Activated T-helper 17 cell treated with anti-CD3 and anti-CD28 coated beads, Interleukin-2, amount 50 U/mL, for 72 hours (primary cell): ENCODE data around the gene TMC1. TPM values are rescaled to one million over a fixed set of nuclear protein-coding genes. Genes with fewer than 3 reads are reported as not detected.

ENCODE experiments used
- ATAC-seq: fragments of 150-1000 bp; cut with Tn5 transposase; replicated peaks from 2 replicates; pipeline ENCODE4 v1.10.0; 2021; ENCODE audit warnings: mild to moderate bottlenecking, moderate library complexity
- H3K27ac Mint-ChIP-seq: one replicate; pipeline ENCODE4 v1.8.0; 2022; ENCODE audit warnings: mixed read lengths
- H3K27me3 Mint-ChIP-seq: one replicate; pipeline ENCODE4 v1.8.0; 2022; ENCODE audit warnings: mixed read lengths
- H3K36me3 Mint-ChIP-seq: one replicate; pipeline ENCODE4 v1.8.0; 2022; ENCODE audit warnings: low read depth, mild to moderate bottlenecking, mixed read lengths
- H3K4me1 Mint-ChIP-seq: one replicate; pipeline ENCODE4 v1.8.0; 2022; ENCODE audit warnings: mixed read lengths
- H3K4me3 Mint-ChIP-seq: one replicate; pipeline ENCODE4 v1.8.0; 2022; ENCODE audit warnings: mild to moderate bottlenecking, mixed read lengths
- H3K9me3 Mint-ChIP-seq: one replicate; pipeline ENCODE4 v1.8.0; 2022; ENCODE audit warnings: mixed read lengths
- total RNA-seq, 2 donors: library from RNA; stranded (reverse); gene quantifications; one replicate each; pipeline ENCODE4 v1.2.3, GENCODE V29; 2022

Gene TMC1
- total RNA-seq, 2 donors from 2014 or later, result 0.32 to 0.41 TPM

- Mint-ChIP-seq H3K36me3 (no peaks in the 10 kb centered on the region), H3K27me3 (no peaks in the 10 kb centered on the region), H3K4me1 (peaks cover 9% of the 10 kb centered on the region), H3K27ac (peak overlapping the region; percentile 39), H3K4me3 (no peak overlapping the region), H3K9me3 (no peaks in the 10 kb centered on the region)
- peak; percentile 41 for ATAC-seq
Measured at GRCh38 chr9:72597181-72597517, 75.7 kb downstream of the TMC1 start.

DNA sequence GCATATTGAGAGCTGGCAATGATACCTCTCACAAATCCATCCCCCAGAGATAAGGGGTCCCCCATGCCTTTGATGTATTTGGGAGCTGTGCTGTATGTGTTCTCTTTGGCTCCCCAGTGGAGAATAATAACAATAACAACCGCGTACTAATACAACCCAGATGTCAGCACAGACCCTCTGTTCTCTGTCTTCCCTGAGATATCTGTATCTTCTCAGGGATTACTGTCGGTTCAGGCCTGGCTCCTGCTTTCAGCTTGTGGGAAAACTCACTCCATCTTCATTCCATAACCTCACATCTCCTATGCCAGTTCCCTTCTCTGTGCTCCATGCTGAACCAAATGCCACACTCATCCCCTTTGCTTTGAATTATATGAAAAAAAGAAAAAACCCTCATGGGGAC, 76.2 kb downstream of the TMC1 start:
- no peak overlapping the region for H3K27ac Mint-ChIP-seq
- H3K4me3 Mint-ChIP-seq, result no peak overlapping the region
- no peaks in the 10 kb centered on the region for H3K9me3 Mint-ChIP-seq
- H3K4me1 Mint-ChIP-seq, result peaks cover 9% of the 10 kb centered on the region
- no peaks in the 10 kb centered on the region for H3K27me3 Mint-ChIP-seq
- no peaks in the 10 kb centered on the region for H3K36me3 Mint-ChIP-seq
- ATAC-seq, result no peak

DNA sequence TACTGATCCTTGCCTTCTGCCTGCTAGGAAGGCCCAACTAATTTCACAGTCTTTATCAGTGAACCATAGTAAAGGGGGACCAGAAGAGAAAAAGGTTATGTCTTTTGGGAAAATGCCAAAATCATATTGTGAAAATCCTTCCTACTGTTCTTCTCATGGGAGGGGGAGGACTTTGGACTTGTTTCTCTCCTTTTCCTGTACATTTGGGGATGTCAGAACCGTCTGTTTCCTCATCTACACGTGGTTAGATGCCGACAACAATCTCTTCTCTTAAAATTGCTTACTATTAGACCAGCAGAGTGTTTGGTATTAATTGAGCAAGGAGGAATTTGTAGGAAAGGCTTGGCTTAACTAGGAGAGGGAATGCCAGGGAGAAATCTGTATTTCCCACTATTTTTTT, 77.2 kb downstream of the TMC1 start:
- Mint-ChIP-seq H3K9me3 (no peaks in the 10 kb centered on the region), H3K36me3 (no peaks in the 10 kb centered on the region), H3K27me3 (no peaks in the 10 kb centered on the region), H3K27ac (no peak overlapping the region), H3K4me1 (peaks cover 9% of the 10 kb centered on the region), H3K4me3 (no peak overlapping the region)
- no peak for ATAC-seq

- no peaks in the 10 kb centered on the region for H3K9me3 Mint-ChIP-seq
- H3K27me3 Mint-ChIP-seq, result no peaks in the 10 kb centered on the region
- ATAC-seq, result no peak
- no peak overlapping the region for H3K27ac Mint-ChIP-seq
- H3K4me1 Mint-ChIP-seq, result peaks cover 9% of the 10 kb centered on the region
- H3K36me3 Mint-ChIP-seq, result no peaks in the 10 kb centered on the region
- no peak overlapping the region for H3K4me3 Mint-ChIP-seq
Measured at GRCh38 chr9:72599874-72600534, 78.6 kb downstream of the TMC1 start.

DNA sequence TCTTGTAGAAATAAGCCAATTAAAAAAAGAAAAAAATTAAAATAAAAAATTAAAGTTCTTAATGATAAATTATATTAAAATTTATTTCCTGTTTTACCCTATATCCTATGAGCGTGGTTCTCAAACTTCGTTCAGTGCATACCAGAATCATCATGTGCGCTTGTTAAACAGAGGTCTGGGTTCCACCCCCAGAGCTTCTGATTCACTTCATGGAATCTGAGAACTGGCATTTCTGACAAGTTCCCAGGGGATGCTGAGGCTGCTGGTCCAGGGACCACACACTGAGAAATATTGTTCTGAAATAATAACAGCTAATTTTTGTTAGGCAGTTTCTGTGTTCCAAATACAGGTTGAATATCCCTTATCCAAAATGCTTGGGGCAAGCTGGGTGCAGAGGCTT, 79.3 kb downstream of the TMC1 start:
- no peaks in the 10 kb centered on the region for H3K9me3 Mint-ChIP-seq
- no peak for ATAC-seq
- no peak overlapping the region for H3K27ac Mint-ChIP-seq
- no peaks in the 10 kb centered on the region for H3K36me3 Mint-ChIP-seq
- H3K4me3 Mint-ChIP-seq, result no peak overlapping the region
- peaks cover 9% of the 10 kb centered on the region for H3K4me1 Mint-ChIP-seq
- no peaks in the 10 kb centered on the region for H3K27me3 Mint-ChIP-seq

DNA sequence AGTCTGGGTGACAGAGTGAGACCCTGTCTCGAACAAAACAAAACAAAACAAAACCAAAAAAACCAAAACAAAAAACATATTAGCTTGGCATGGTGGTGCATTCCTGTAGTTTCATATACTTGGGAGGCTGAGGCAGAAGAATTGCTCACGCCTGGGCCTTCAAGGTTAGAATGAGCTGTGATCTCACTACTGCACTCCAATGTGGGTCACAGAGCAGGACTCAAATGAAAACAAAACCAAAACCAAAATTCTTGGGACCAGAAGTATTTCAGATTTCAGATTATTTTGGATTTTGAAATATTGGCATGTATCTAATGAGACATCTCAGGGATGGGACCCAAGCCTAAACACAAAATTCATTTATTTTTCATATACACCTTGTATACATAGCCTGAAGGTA, 80.2 kb downstream of the TMC1 start:
- Mint-ChIP-seq H3K36me3 (no peaks in the 10 kb centered on the region), H3K4me1 (peaks cover 3% of the 10 kb centered on the region), H3K27ac (no peak overlapping the region), H3K27me3 (no peaks in the 10 kb centered on the region), H3K9me3 (no peaks in the 10 kb centered on the region), H3K4me3 (no peak overlapping the region)
- peak; percentile 49 for ATAC-seq

GRCh38 chr9:72612449-72612848, 91.0 kb downstream of the TMC1 start:
- no peak overlapping the region for H3K27ac Mint-ChIP-seq
- H3K9me3 Mint-ChIP-seq, result no peaks in the 10 kb centered on the region
- H3K27me3 Mint-ChIP-seq, result no peaks in the 10 kb centered on the region
- H3K4me3 Mint-ChIP-seq, result no peak overlapping the region
- ATAC-seq, result no peak
- no peaks in the 10 kb centered on the region for H3K36me3 Mint-ChIP-seq
- no peaks in the 10 kb centered on the region for H3K4me1 Mint-ChIP-seq

- ATAC-seq, result no peak
- Mint-ChIP-seq H3K27me3 (no peaks in the 10 kb centered on the region), H3K27ac (no peak overlapping the region), H3K4me3 (no peak overlapping the region), H3K9me3 (no peaks in the 10 kb centered on the region), H3K36me3 (no peaks in the 10 kb centered on the region), H3K4me1 (no peaks in the 10 kb centered on the region)
Measured at GRCh38 chr9:72614067-72614466, 92.7 kb downstream of the TMC1 start.

- Mint-ChIP-seq H3K27ac (no peak overlapping the region), H3K4me1 (no peaks in the 10 kb centered on the region), H3K36me3 (no peaks in the 10 kb centered on the region), H3K9me3 (no peaks in the 10 kb centered on the region), H3K27me3 (no peaks in the 10 kb centered on the region), H3K4me3 (no peak overlapping the region)
- ATAC-seq, result no peak
Measured at GRCh38 chr9:72615931-72616330, 94.5 kb downstream of the TMC1 start.

- ATAC-seq, result no peak
- no peaks in the 10 kb centered on the region for H3K4me1 Mint-ChIP-seq
- H3K27ac Mint-ChIP-seq, result no peak overlapping the region
- no peak overlapping the region for H3K4me3 Mint-ChIP-seq
- no peaks in the 10 kb centered on the region for H3K27me3 Mint-ChIP-seq
- no peaks in the 10 kb centered on the region for H3K36me3 Mint-ChIP-seq
- H3K9me3 Mint-ChIP-seq, result no peaks in the 10 kb centered on the region
Measured at GRCh38 chr9:72618811-72619210, 97.4 kb downstream of the TMC1 start.

- no peak for ATAC-seq
- Mint-ChIP-seq H3K27me3 (no peaks in the 10 kb centered on the region), H3K4me1 (no peaks in the 10 kb centered on the region)
Measured at GRCh38 chr9:72622186-72622585, 100.8 kb downstream of the TMC1 start.

GRCh38 chr9:72623156-72623555, 101.7 kb downstream of the TMC1 start:
- no peak overlapping the region for H3K27ac Mint-ChIP-seq
- no peak for ATAC-seq
- H3K4me1 Mint-ChIP-seq, result no peaks in the 10 kb centered on the region
- H3K27me3 Mint-ChIP-seq, result no peaks in the 10 kb centered on the region
- no peaks in the 10 kb centered on the region for H3K36me3 Mint-ChIP-seq
- no peak overlapping the region for H3K4me3 Mint-ChIP-seq
- H3K9me3 Mint-ChIP-seq, result no peaks in the 10 kb centered on the region

More at GRCh38 chr9:72622186-72622585, 100.8 kb downstream of the TMC1 start:
- Mint-ChIP-seq H3K27ac (no peak overlapping the region), H3K9me3 (no peaks in the 10 kb centered on the region), H3K36me3 (no peaks in the 10 kb centered on the region), H3K4me3 (no peak overlapping the region)

DNA sequence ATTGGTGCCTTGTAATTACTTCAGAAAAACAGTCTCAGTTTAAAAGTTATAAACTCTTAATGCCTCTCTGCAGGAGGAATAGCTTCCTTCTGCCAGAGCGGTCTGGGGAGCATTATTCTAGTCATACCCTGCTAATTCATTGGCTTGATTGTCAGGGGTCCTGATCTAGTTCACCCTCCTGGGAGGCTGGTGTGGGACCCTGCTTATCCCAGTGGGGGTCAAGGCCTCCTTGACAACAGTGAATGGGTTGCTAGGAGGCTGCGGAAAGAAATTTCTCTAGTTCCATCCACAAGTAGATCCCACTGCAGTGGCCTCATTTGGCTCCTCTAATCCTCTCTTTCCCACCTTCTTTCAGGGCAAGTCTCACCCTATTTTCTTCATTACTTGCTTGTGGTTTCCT, 105.7 kb downstream of the TMC1 start:
- H3K9me3 Mint-ChIP-seq, result no peaks in the 10 kb centered on the region
- no peaks in the 10 kb centered on the region for H3K36me3 Mint-ChIP-seq
- no peaks in the 10 kb centered on the region for H3K27me3 Mint-ChIP-seq
- no peak overlapping the region for H3K27ac Mint-ChIP-seq
- no peaks in the 10 kb centered on the region for H3K4me1 Mint-ChIP-seq
- H3K4me3 Mint-ChIP-seq, result no peak overlapping the region
- no peak for ATAC-seq

- Mint-ChIP-seq H3K4me1 (no peaks in the 10 kb centered on the region), H3K27me3 (no peaks in the 10 kb centered on the region), H3K36me3 (no peaks in the 10 kb centered on the region), H3K27ac (no peak overlapping the region), H3K4me3 (no peak overlapping the region), H3K9me3 (no peaks in the 10 kb centered on the region)
- no peak for ATAC-seq
Measured at GRCh38 chr9:72627956-72628540, 106.6 kb downstream of the TMC1 start.

DNA sequence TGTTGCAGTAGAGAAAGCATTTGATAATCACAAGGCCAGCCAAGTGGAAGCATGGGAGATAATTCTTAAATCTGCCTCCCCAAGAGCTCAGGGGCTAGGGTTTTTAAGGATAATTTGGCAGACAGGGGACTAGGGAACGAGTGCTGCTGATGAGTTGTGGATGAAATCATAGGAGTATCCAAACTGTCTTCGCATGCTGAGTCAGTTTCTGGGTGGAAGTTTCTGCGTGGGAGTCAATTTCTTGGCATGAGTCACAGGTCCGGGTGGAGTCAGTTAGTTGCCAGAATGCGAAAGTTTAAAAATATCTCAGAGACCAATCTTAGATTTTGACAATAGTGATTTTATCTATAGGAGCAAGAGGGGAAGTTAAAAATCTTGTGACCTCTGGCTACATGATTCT, 112.6 kb downstream of the TMC1 start:
- Mint-ChIP-seq H3K36me3 (no peaks in the 10 kb centered on the region), H3K27ac (peak overlapping the region; percentile 52), H3K4me3 (peak overlapping the region; percentile 41), H3K27me3 (no peaks in the 10 kb centered on the region), H3K9me3 (peaks cover 3% of the 10 kb centered on the region), H3K4me1 (peaks cover 13% of the 10 kb centered on the region)
- ATAC-seq, result peak; percentile 89

- peak overlapping the region; percentile 52 for H3K27ac Mint-ChIP-seq
- no peaks in the 10 kb centered on the region for H3K36me3 Mint-ChIP-seq
- peaks cover 3% of the 10 kb centered on the region for H3K9me3 Mint-ChIP-seq
- no peaks in the 10 kb centered on the region for H3K27me3 Mint-ChIP-seq
- peak overlapping the region; percentile 41 for H3K4me3 Mint-ChIP-seq
- ATAC-seq, result peak; percentile 88
- peaks cover 13% of the 10 kb centered on the region for H3K4me1 Mint-ChIP-seq
Measured at GRCh38 chr9:72635197-72635596, 113.8 kb downstream of the TMC1 start.
